ENCODE data around the gene COL23A1. TPM values are rescaled to one million over a fixed set of nuclear protein-coding genes. Genes with fewer than 3 reads are reported as not detected.
A peak's percentile ranks its signal among the peaks of the same experiment; 100 is the strongest.

Gene COL23A1
- total RNA-seq, 1 experiment from 2014 or later, result 15.0 TPM

- Mint-ChIP-seq H3K9me3 (no peaks in the 10 kb centered on the region), H3K27me3 (ENCODE audit: low read depth) (no peaks in the 10 kb centered on the region), H3K4me1 (peaks cover 38% of the 10 kb centered on the region), H3K27ac (peak overlapping the region; percentile 78; the same call in 1 of the 2 replicates), H3K4me3 (no peak overlapping the region), H3K36me3 (no peaks in the 10 kb centered on the region)
- no peak for DNase-seq (ENCODE audit: low spot score)
- ChIA-PET POLR2A (no interaction called here), CTCF (interaction anchor here (5.5 kb wide), 1 partner anchor 84 kb away, joined by 43 read pairs; no protein-coding TSS in a partner anchor)
- TF ChIP-seq ZNF219 (CRISPR knock-in tag; IDR thresholded peaks at IDR 0.05; ENCODE audit: borderline replicate concordance) (no peak), PRDM15 (CRISPR knock-in tag; IDR thresholded peaks at IDR 0.05) (no peak), E2F4 (CRISPR knock-in tag; IDR thresholded peaks at IDR 0.05; ENCODE audit: borderline replicate concordance, low read depth) (no peak), ATF3 (CRISPR knock-in tag; conservative IDR thresholded peaks at IDR 0.05) (no peak), ZNF671 (CRISPR knock-in tag; IDR thresholded peaks at IDR 0.05) (no peak), ATF2 (CRISPR knock-in tag; IDR thresholded peaks at IDR 0.05; ENCODE audit: borderline replicate concordance, low read depth) (no peak)
- TF ChIP-seq, protein P1, sequence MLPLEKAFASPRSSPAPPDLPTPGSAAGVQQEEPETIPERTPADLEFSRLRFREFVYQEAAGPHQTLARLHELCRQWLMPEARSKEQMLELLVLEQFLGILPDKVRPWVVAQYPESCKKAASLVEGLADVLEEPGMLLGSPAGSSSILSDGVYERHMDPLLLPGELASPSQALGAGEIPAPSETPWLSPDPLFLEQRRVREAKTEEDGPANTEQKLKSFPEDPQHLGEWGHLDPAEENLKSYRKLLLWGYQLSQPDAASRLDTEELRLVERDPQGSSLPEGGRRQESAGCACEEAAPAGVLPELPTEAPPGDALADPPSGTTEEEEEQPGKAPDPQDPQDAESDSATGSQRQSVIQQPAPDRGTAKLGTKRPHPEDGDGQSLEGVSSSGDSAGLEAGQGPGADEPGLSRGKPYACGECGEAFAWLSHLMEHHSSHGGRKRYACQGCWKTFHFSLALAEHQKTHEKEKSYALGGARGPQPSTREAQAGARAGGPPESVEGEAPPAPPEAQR (CRISPR knock-in tag; IDR thresholded peaks at IDR 0.05), result no peak
- no peak for ATAC-seq
These were observed 45.0 kb downstream of the COL23A1 start for GRCh38 chr5:178545176-178545575.

DNA sequence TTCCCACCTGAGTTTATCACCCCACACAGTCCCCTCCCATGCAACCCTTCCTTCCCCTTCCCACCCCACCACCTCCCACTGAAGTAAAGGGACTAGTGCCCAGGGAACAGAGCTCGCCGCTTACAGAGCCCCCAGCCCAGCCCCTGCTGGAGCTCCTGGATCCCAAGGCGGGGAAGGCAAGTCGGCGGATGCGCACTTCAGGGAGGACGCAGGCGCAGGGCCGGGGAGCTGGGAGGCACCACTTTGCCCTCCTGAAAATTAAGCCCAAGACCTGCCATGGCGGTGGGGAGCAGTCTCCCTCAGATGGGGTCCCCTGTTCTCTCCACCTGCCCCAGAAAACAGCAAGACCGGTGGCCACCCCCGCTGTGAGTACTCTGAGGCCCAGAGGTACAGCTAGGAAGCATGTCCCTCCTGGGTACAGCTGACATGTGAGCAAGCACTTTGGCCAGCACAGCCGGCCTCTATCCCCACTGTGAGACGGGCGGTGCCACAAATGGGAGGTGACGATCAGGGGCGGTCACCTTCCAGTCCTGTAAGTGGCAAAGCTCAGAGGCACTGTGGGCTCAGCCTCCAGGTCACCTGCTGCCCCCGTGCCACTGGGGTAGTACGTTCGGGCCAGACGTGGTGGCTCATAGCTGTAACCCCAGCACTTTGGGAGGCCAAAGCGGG, 45.9 kb downstream of the COL23A1 start:
- Mint-ChIP-seq H3K4me1 (peaks cover 38% of the 10 kb centered on the region), H3K9me3 (no peaks in the 10 kb centered on the region), H3K27me3 (ENCODE audit: low read depth) (no peaks in the 10 kb centered on the region), H3K4me3 (no peak overlapping the region), H3K36me3 (no peaks in the 10 kb centered on the region), H3K27ac (no peak overlapping the region)
- ATAC-seq, result no peak
- no peak for DNase-seq (ENCODE audit: low spot score)
- POLR2A ChIA-PET, result no interaction called here
- CTCF ChIA-PET, result interaction anchor here (5.5 kb wide), 1 partner anchor 83 kb away, joined by 43 read pairs; no protein-coding TSS in a partner anchor
- no peak for TF ChIP-seq SP1 (CRISPR knock-in tag; conservative IDR thresholded peaks at IDR 0.05)
- no peak for TF ChIP-seq SMAD3 (CRISPR knock-in tag; IDR thresholded peaks at IDR 0.05; ENCODE audit: borderline replicate concordance)
- TF ChIP-seq ELF4 (CRISPR knock-in tag; IDR thresholded peaks at IDR 0.05; ENCODE audit: low read depth), result no peak
- no peak for TF ChIP-seq CBFB (CRISPR knock-in tag; IDR thresholded peaks at IDR 0.05; ENCODE audit: low read depth)
- TF ChIP-seq, protein P2, sequence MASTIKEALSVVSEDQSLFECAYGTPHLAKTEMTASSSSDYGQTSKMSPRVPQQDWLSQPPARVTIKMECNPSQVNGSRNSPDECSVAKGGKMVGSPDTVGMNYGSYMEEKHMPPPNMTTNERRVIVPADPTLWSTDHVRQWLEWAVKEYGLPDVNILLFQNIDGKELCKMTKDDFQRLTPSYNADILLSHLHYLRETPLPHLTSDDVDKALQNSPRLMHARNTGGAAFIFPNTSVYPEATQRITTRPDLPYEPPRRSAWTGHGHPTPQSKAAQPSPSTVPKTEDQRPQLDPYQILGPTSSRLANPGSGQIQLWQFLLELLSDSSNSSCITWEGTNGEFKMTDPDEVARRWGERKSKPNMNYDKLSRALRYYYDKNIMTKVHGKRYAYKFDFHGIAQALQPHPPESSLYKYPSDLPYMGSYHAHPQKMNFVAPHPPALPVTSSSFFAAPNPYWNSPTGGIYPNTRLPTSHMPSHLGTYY (CRISPR knock-in tag; IDR thresholded peaks at IDR 0.05), result no peak
